Measurements from ENCODE around the gene MRPS26. TPM values are rescaled to one million over a fixed set of nuclear protein-coding genes. Genes with fewer than 3 reads are reported as not detected.
A peak's percentile ranks its signal among the peaks of the same experiment; 100 is the strongest.

The MRPS26 gene
- polyA plus RNA-seq, 1 donor from 2014 or later: 84.4 TPM

DNA sequence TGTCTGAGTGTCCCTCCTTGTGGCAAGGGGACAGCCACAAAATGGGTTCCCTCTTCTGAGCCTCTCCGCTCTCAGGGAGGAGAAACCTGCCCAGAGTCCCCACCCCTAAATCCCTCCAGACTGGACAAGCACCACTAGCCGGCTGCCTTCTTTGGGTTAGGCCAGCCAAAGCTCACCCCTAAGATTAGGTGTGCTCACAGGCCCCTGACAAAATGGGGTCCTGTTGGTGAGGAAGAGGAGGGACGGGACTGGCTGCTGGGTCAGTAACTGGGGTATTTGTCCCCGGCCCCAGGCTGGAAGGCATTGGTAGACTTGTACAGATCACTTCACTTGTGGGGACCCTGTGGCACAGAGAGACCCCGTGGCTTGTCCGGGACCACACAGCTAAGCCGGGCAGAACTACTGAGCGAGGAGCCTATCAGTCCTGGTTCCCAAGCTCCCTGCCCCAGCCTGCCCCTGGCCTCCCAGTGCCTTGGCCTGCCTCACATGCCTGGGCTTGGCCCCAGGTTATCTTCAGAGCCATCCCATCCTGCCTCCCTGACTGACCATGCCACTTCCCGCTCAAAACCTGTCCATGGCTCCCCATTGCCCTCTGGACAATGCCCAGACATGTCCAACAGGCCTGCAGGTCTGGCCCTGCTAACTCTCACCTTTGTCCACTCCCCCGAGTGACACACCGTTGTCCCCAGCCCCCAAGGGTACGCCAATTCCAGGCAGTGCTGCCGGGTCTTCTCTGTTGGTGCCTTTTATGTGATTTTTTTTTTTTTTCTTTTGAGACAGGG lies 49.2 kb downstream of the MRPS26 start:
- peaks cover 9 to 11% (median 9%) of the 10 kb centered on the region in 3 donors for H3K4me1 Mint-ChIP-seq
- peaks cover 14% of the 10 kb centered on the region for H3K27me3 Mint-ChIP-seq
- H3K36me3 Mint-ChIP-seq: peaks cover 2% of the 10 kb centered on the region
- peaks cover 0 to 2% (median 0%) of the 10 kb centered on the region in 3 donors for H3K9me3 Mint-ChIP-seq
- H3K4me3 Mint-ChIP-seq: peak overlapping the region in 1 of 4 donors; percentile 69
- H3K27ac Mint-ChIP-seq: peak overlapping the region in 1 of 3 donors; percentile 39

Other genes starting within 250 kb of the MRPS26 start
- gene CPXM1, start 245.4 kb upstream of the MRPS26 start, polyA plus RNA-seq: 1.1 TPM
- gene C20orf141, start 231.1 kb upstream of the MRPS26 start, polyA plus RNA-seq: not detected
- not detected for gene TMEM239, start 229.7 kb upstream of the MRPS26 start, polyA plus RNA-seq
- 18.2 TPM for gene PCED1A, start 205.4 kb upstream of the MRPS26 start, polyA plus RNA-seq
- gene VPS16, start 205.3 kb upstream of the MRPS26 start, polyA plus RNA-seq: 22.4 TPM
- gene PTPRA, start 172.6 kb upstream of the MRPS26 start, polyA plus RNA-seq: 22.1 TPM
- not detected for gene GNRH2, start 2.4 kb upstream of the MRPS26 start, polyA plus RNA-seq
- 0.59 TPM for gene OXT, start 25.6 kb downstream of the MRPS26 start, polyA plus RNA-seq
- gene AVP, start 38.7 kb downstream of the MRPS26 start, polyA plus RNA-seq: not detected
- 13.6 TPM for gene FASTKD5, start 113.8 kb downstream of the MRPS26 start, polyA plus RNA-seq
- gene UBOX5, start 113.8 kb downstream of the MRPS26 start, polyA plus RNA-seq: 6.9 TPM
- 0.45 TPM for gene LZTS3, start 127.5 kb downstream of the MRPS26 start, polyA plus RNA-seq
- gene DDRGK1, start 158.6 kb downstream of the MRPS26 start, polyA plus RNA-seq: 52.1 TPM
- gene ITPA, start 163.4 kb downstream of the MRPS26 start, polyA plus RNA-seq: 49.3 TPM
- gene SLC4A11, start 193.1 kb downstream of the MRPS26 start, polyA plus RNA-seq: not detected